ENCODE data around the gene SALL2.

GRCh38 chr14:21498540-21499526 is 27.3 kb downstream of the SALL2 start:
- TF ChIP-seq POLR2AphosphoS5 (IDR thresholded peaks at IDR 0.05; ENCODE audit: low read depth, low read length) (no peak), TAF1 (IDR thresholded peaks at IDR 0.05; ENCODE audit: borderline replicate concordance, low read depth, low read length) (no peak), POLR2A (IDR thresholded peaks at IDR 0.05; ENCODE audit: low read depth, low read length) (no peak)

All from GM12892 (cell line).